ENCODE results near the gene CCDC24. TPM values are rescaled to one million over a fixed set of nuclear protein-coding genes. Genes with fewer than 3 reads are reported as not detected.

CCDC24 gene
- total RNA-seq, 4 donors from 2014 or later, result 12.4 to 18.2 (median 15.7) TPM

GRCh38 chr1:43960798-43961197 lies 30.6 kb upstream of the CCDC24 start:
- TF ChIP-seq POLR2A (IDR thresholded peaks at IDR 0.05), result no peak
- TF ChIP-seq CTCF (IDR thresholded peaks at IDR 0.05), result no peak
- Histone ChIP-seq H3K36me3 (peaks cover 0 to 64% (median 0%) of the 10 kb centered on the region in 3 donors), H3K4me1 (no peaks in the 10 kb centered on the region), H3K27me3 (no peaks in the 10 kb centered on the region), H3K4me3 (no peak overlapping the region), H3K9me3 (no peaks in the 10 kb centered on the region), H3K27ac (no peak overlapping the region)
- DNase-seq, result no peak

- no peak for DNase-seq
- H3K36me3 ChIP-seq, result peaks cover 0 to 58% (median 0%) of the 10 kb centered on the region in 3 donors
- H3K27ac ChIP-seq, result no peak overlapping the region
Measured at GRCh38 chr1:43961692-43962091, 29.7 kb upstream of the CCDC24 start.

GRCh38 chr1:43962324-43962723 lies 29.1 kb upstream of the CCDC24 start:
- TF ChIP-seq CTCF (IDR thresholded peaks at IDR 0.05) (no peak), POLR2A (IDR thresholded peaks at IDR 0.05) (no peak)
- Histone ChIP-seq H3K27me3 (no peaks in the 10 kb centered on the region), H3K4me1 (no peaks in the 10 kb centered on the region), H3K4me3 (no peak overlapping the region), H3K27ac (no peak overlapping the region), H3K36me3 (peaks cover 0 to 55% (median 0%) of the 10 kb centered on the region in 3 donors), H3K9me3 (no peaks in the 10 kb centered on the region)
- no peak for DNase-seq

More at GRCh38 chr1:43961692-43962091, 29.7 kb upstream of the CCDC24 start:
- H3K4me1 ChIP-seq, result no peaks in the 10 kb centered on the region
- no peaks in the 10 kb centered on the region for H3K27me3 ChIP-seq
- H3K9me3 ChIP-seq, result no peaks in the 10 kb centered on the region
- H3K4me3 ChIP-seq, result no peak overlapping the region
- no peak for TF ChIP-seq POLR2A (IDR thresholded peaks at IDR 0.05)
- TF ChIP-seq CTCF (IDR thresholded peaks at IDR 0.05), result no peak

GRCh38 chr1:43963006-43963405 lies 28.4 kb upstream of the CCDC24 start:
- Histone ChIP-seq H3K36me3 (peaks cover 0 to 48% (median 0%) of the 10 kb centered on the region in 3 donors), H3K4me1 (no peaks in the 10 kb centered on the region), H3K4me3 (no peak overlapping the region), H3K27ac (no peak overlapping the region), H3K27me3 (no peaks in the 10 kb centered on the region), H3K9me3 (no peaks in the 10 kb centered on the region)
- no peak for DNase-seq
- no peak for TF ChIP-seq POLR2A (IDR thresholded peaks at IDR 0.05)
- TF ChIP-seq CTCF (IDR thresholded peaks at IDR 0.05), result no peak

GRCh38 chr1:43963890-43964289 lies 27.5 kb upstream of the CCDC24 start:
- DNase-seq, result no peak
- Histone ChIP-seq H3K36me3 (peaks cover 0 to 39% (median 0%) of the 10 kb centered on the region in 3 donors), H3K27me3 (no peaks in the 10 kb centered on the region), H3K27ac (no peak overlapping the region), H3K4me3 (no peak overlapping the region), H3K4me1 (no peaks in the 10 kb centered on the region), H3K9me3 (no peaks in the 10 kb centered on the region)
- no peak for TF ChIP-seq POLR2A (IDR thresholded peaks at IDR 0.05)
- TF ChIP-seq CTCF (IDR thresholded peaks at IDR 0.05), result no peak

GRCh38 chr1:43965316-43965715 lies 26.1 kb upstream of the CCDC24 start:
- H3K9me3 ChIP-seq, result no peaks in the 10 kb centered on the region
- TF ChIP-seq CTCF (IDR thresholded peaks at IDR 0.05), result no peak
- no peak for TF ChIP-seq POLR2A (IDR thresholded peaks at IDR 0.05)
- no peaks in the 10 kb centered on the region for H3K27me3 ChIP-seq
- H3K27ac ChIP-seq, result no peak overlapping the region
- DNase-seq, result no peak
- no peak overlapping the region for H3K4me3 ChIP-seq
- peaks cover 0 to 5% (median under 1%) of the 10 kb centered on the region in 4 donors for H3K4me1 ChIP-seq
- H3K36me3 ChIP-seq, result peaks cover 0 to 33% (median 0%) of the 10 kb centered on the region in 3 donors

All from Peyer's patch (tissue), 4 donors.